Adrenal gland (tissue), 5 donors: ENCODE measurements around the gene PARD3B.

Experiments
- CTCF ChIP-seq, 6 experiments: fragments of 450-650 bp in 4 of 6; fragments of 200-600 bp in 2 of 6; sonication (generic) in 1 of 6; IDR thresholded peaks; 1 replicate in 5 of 6; 2 replicates in 1 of 6; pipeline versions ENCODE4 v1.5.1 to v1.8.0; 2016 to 2021; ENCODE audit warnings: antibody characterized with exemption in 6 of 6, mild to moderate bottlenecking in 2 of 6, moderate library complexity in 1 of 6
- POLR2A ChIP-seq, 2 donors: fragments of 450-650 bp; IDR thresholded peaks; one replicate each; pipeline ENCODE4 v1.6.1; 2017; ENCODE audit warnings: antibody characterized with exemption in 2 of 2, mild to moderate bottlenecking in 2 of 2, moderate library complexity in 1 of 2
- donor health status: DM: no; HTN: no; CAD: no.

GRCh38 chr2:204914708-204915107 is 369.4 kb downstream of the PARD3B start:
- TF ChIP-seq CTCF (IDR thresholded peaks at IDR 0.05) (no peak), POLR2A (IDR thresholded peaks at IDR 0.05) (no peak)
